H1 (cell line): Measurements from ENCODE around the gene KRT32. TPM values are rescaled to one million over a fixed set of nuclear protein-coding genes. Genes with fewer than 3 reads are reported as not detected.

Experiments used
- CTCF ChIA-PET: fragments of 300-600 bp; sonication (Branson Sonifier 250); formaldehyde crosslinking; loops from one replicate; lab custom pipeline; 2021; ENCODE audit not compliant: partially characterized antibody; lab: Charles Lee
- POLR2A ChIA-PET: fragments of 300-600 bp; sonication (Branson Sonifier 250); formaldehyde crosslinking; loops from one replicate; lab custom pipeline; 2021; ENCODE audit warnings: inconsistent platforms; ENCODE audit not compliant: partially characterized antibody; lab: Charles Lee
- DNase-seq, 2 experiments: peaks; one replicate each; pipeline versions ENCODE4 v3.0.0 to v3.0.0-alpha.2; 2010 to 2022; ENCODE audit warnings: low spot score in 2 of 2, low read depth in 1 of 2, mixed read lengths in 1 of 2
- FAIRE-seq: peaks from 2 replicates; lab custom pipeline; 2011; peaks lifted over from hg19 to GRCh38; lab: Jason Lieb, UNC
- H2AFZ ChIP-seq: 2 replicates; pipeline ENCODE4 v1.8.1; 2012; ENCODE audit warnings: low read length, inconsistent platforms
- H2AK5ac ChIP-seq: 2 replicates; pipeline ENCODE4 v1.6.1; 2013; ENCODE audit warnings: low read depth, low read length
- H2BK120ac ChIP-seq: replicated peaks from 2 replicates; pipeline ENCODE3; 2013; ENCODE audit warnings: low read depth, low read length, inconsistent platforms
- H2BK12ac ChIP-seq: 2 replicates; pipeline ENCODE4 v1.6.1; 2013; ENCODE audit warnings: low read depth, low read length
- H2BK15ac ChIP-seq: 2 replicates; pipeline ENCODE4 v1.6.1; 2013; ENCODE audit warnings: low read length
- H2BK20ac ChIP-seq: 2 replicates; pipeline ENCODE4 v1.6.1; 2013; ENCODE audit warnings: low read length
- H2BK5ac ChIP-seq: 2 replicates; pipeline ENCODE4 v1.6.1; 2013; ENCODE audit warnings: low read depth, low read length
- H3K14ac ChIP-seq: 2 replicates; pipeline ENCODE4 v1.6.1; 2013; ENCODE audit warnings: inconsistent platforms; ENCODE audit not compliant: insufficient read length
- H3K18ac ChIP-seq: 2 replicates; pipeline ENCODE4 v1.6.1; 2013; ENCODE audit warnings: low read length; ENCODE audit errors: extremely low read depth
- H3K23ac ChIP-seq: 2 replicates; pipeline ENCODE4 v1.6.1; 2013; ENCODE audit warnings: inconsistent platforms; ENCODE audit not compliant: insufficient read length
- H3K23me2 ChIP-seq: 2 replicates; pipeline ENCODE4 v1.6.1; 2013; ENCODE audit warnings: low read depth, low read length
- H3K27ac ChIP-seq: 2 replicates; pipeline ENCODE4 v1.6.1; 2011; ENCODE audit warnings: low read depth, low read length, inconsistent platforms
- H3K27me3 ChIP-seq, 4 experiments: replicated peaks in 1 of 4; 1 replicate in 1 of 4; 2 replicates in 3 of 4; pipeline versions ENCODE4 v1.6.1 to v1.8.1; 2011 to 2013; ENCODE audit warnings: low read length in 3 of 4, mild to moderate bottlenecking in 3 of 4, inconsistent platforms in 2 of 4, mixed read lengths in 2 of 4, moderate library complexity in 1 of 4; ENCODE audit not compliant: control insufficient read depth in 3 of 4, insufficient read depth in 3 of 4; ENCODE audit errors: extremely low read depth in 1 of 4
- H3K36me3 ChIP-seq, 4 experiments: 2 replicates each; pipeline versions ENCODE4 v1.6.1 to v1.8.1; 2011 to 2013; ENCODE audit warnings: mild to moderate bottlenecking in 4 of 4, low read length in 3 of 4, moderate library complexity in 2 of 4, control low read depth in 1 of 4, inconsistent platforms in 1 of 4; ENCODE audit not compliant: insufficient read depth in 4 of 4, control insufficient read depth in 2 of 4
- H3K4ac ChIP-seq: replicated peaks from 2 replicates; pipeline ENCODE3; 2013; ENCODE audit warnings: low read length, low read depth, mixed read lengths, inconsistent platforms; ENCODE audit not compliant: insufficient read length
- H3K4me1 ChIP-seq, 4 experiments: replicated peaks in 1 of 4; 1 replicate in 1 of 4; 2 replicates in 3 of 4; pipeline versions ENCODE4 v1.6.1 to v1.8.1; 2011 to 2013; ENCODE audit warnings: low read length in 3 of 4, inconsistent platforms in 2 of 4, mixed read lengths in 1 of 4; ENCODE audit not compliant: insufficient read depth in 4 of 4, control insufficient read depth in 3 of 4
- H3K4me2 ChIP-seq, 2 experiments: 2 replicates each; pipeline versions ENCODE4 v1.6.1 to v1.8.1; 2011 to 2013; ENCODE audit warnings: low read depth in 2 of 2, low read length in 2 of 2, control low read depth in 1 of 2, inconsistent platforms in 1 of 2, mild to moderate bottlenecking in 1 of 2; ENCODE audit not compliant: insufficient read depth in 1 of 2
- H3K4me3 ChIP-seq, 4 experiments: fragments of 200-600, 300-600 bp in 1 of 4; sonication (generic), shearing (Covaris generic), sonication (Bioruptor Twin) in 1 of 4; 2 replicates each; pipeline versions ENCODE4 v1.5.1 to v1.8.1; 2011 to 2016; ENCODE audit warnings: low read length in 4 of 4, low read depth in 3 of 4, control low read depth in 2 of 4, inconsistent platforms in 2 of 4, mild to moderate bottlenecking in 2 of 4, mixed read lengths in 1 of 4, moderate library complexity in 1 of 4; ENCODE audit not compliant: insufficient read depth in 2 of 4; ENCODE audit errors: extremely low read depth in 1 of 4
- H3K56ac ChIP-seq: replicated peaks from 2 replicates; pipeline ENCODE3; 2013; ENCODE audit warnings: low read depth, mild to moderate bottlenecking, mixed read lengths, low read length, inconsistent platforms; ENCODE audit not compliant: insufficient read length
- H3K79me1 ChIP-seq: 2 replicates; pipeline ENCODE4 v1.6.1; 2013; ENCODE audit warnings: low read depth, low read length, control low read depth
- H3K79me2 ChIP-seq, 2 experiments: 2 replicates each; pipeline versions ENCODE4 v1.6.1 to v1.8.1; 2012 to 2013; ENCODE audit warnings: low read length in 2 of 2, mild to moderate bottlenecking in 2 of 2, inconsistent platforms in 1 of 2; ENCODE audit not compliant: insufficient read depth in 2 of 2, control insufficient read depth in 1 of 2
- H3K9ac ChIP-seq, 4 experiments: replicated peaks in 1 of 4; 1 replicate in 1 of 4; 2 replicates in 3 of 4; pipeline versions ENCODE4 v1.6.1 to v1.8.1; 2011 to 2013; ENCODE audit warnings: low read depth in 3 of 4, low read length in 3 of 4, control low read depth in 2 of 4, mild to moderate bottlenecking in 2 of 4, moderate library complexity in 2 of 4, inconsistent platforms in 1 of 4; ENCODE audit errors: extremely low read depth in 1 of 4
- H3K9me3 ChIP-seq, 2 experiments: 2 replicates each; pipeline versions ENCODE4 v1.6.1 to v1.8.1; 2012 to 2013; ENCODE audit warnings: mild to moderate bottlenecking in 2 of 2, moderate library complexity in 2 of 2, control low read depth in 1 of 2, inconsistent platforms in 1 of 2, low read depth in 1 of 2, low read length in 1 of 2, mixed read lengths in 1 of 2; ENCODE audit not compliant: insufficient read depth in 2 of 2
- H4K20me1 ChIP-seq, 2 experiments: replicated peaks in 1 of 2; 2 replicates each; pipeline versions ENCODE3 to v1.8.1; 2011 to 2013; ENCODE audit warnings: inconsistent platforms in 2 of 2, low read length in 2 of 2, mild to moderate bottlenecking in 1 of 2; ENCODE audit not compliant: insufficient read depth in 2 of 2, control insufficient read depth in 1 of 2
- H4K5ac ChIP-seq: 2 replicates; pipeline ENCODE4 v1.6.1; 2013; ENCODE audit warnings: low read length, low read depth, mixed read lengths, inconsistent platforms; ENCODE audit not compliant: insufficient read length
- H4K8ac ChIP-seq: 2 replicates; pipeline ENCODE4 v1.8.0; 2013; ENCODE audit warnings: mild to moderate bottlenecking, moderate library complexity, low read length, inconsistent platforms; ENCODE audit not compliant: insufficient read depth; ENCODE audit errors: extremely low read depth
- H4K91ac ChIP-seq: replicated peaks from 2 replicates; pipeline ENCODE3; 2013; ENCODE audit warnings: low read length, mixed read lengths, inconsistent platforms; ENCODE audit not compliant: insufficient read length
- BCL11A ChIP-seq, 2 experiments: IDR thresholded peaks; one replicate each; pipeline ENCODE4 v1.6.1; 2011; ENCODE audit warnings: low read depth in 2 of 2, low read length in 2 of 2, mild to moderate bottlenecking in 2 of 2
- CHD1 ChIP-seq: IDR thresholded peaks from 2 replicates; pipeline ENCODE4 v1.6.1; 2012; ENCODE audit warnings: low read depth, low read length, improper control_type of control experiment
- CREB1 ChIP-seq: IDR thresholded peaks from 2 replicates; pipeline ENCODE4 v1.6.1; 2012; ENCODE audit warnings: inconsistent platforms
- NRF1 ChIP-seq: IDR thresholded peaks from 2 replicates; pipeline ENCODE4 v1.6.1; 2011; ENCODE audit warnings: mild to moderate bottlenecking, low read depth, low read length, improper control_type of control experiment
- RAD21 ChIP-seq, 2 experiments: IDR thresholded peaks in 1 of 2; conservative IDR thresholded peaks in 1 of 2; 2 replicates each; pipeline ENCODE4 v1.6.1; 2011; ENCODE audit warnings: low read depth in 2 of 2, low read length in 2 of 2, improper control_type of control experiment in 1 of 2, inconsistent platforms in 1 of 2, mild to moderate bottlenecking in 1 of 2, moderate library complexity in 1 of 2
- RBBP5 ChIP-seq: IDR thresholded peaks from 2 replicates; pipeline ENCODE4 v1.7.1; 2012; ENCODE audit warnings: low read depth, mild to moderate bottlenecking, inconsistent platforms, low read length, moderate library complexity, borderline replicate concordance
- SAP30 ChIP-seq: fragments of 300-600 bp; sonication (generic); IDR thresholded peaks from 2 replicates; pipeline ENCODE4 v1.7.1; 2012; ENCODE audit warnings: low read length, moderate library complexity, mild to moderate bottlenecking, inconsistent platforms; ENCODE audit not compliant: insufficient read depth, insufficient replicate concordance
- SIN3A ChIP-seq, 2 experiments: IDR thresholded peaks in 1 of 2; conservative IDR thresholded peaks in 1 of 2; 2 replicates each; pipeline ENCODE4 v1.6.1; 2011 to 2012; ENCODE audit warnings: low read length in 2 of 2, improper control_type of control experiment in 1 of 2, low read depth in 1 of 2, mild to moderate bottlenecking in 1 of 2
- SIX5 ChIP-seq: IDR thresholded peaks from 2 replicates; pipeline ENCODE4 v1.6.1; 2011; ENCODE audit warnings: mild to moderate bottlenecking, low read depth, low read length
- TAF1 ChIP-seq: IDR thresholded peaks from 2 replicates; pipeline ENCODE4 v1.6.1; 2011; ENCODE audit warnings: mild to moderate bottlenecking, low read depth, low read length
- TAF7 ChIP-seq: optimal IDR thresholded peaks from 2 replicates; pipeline ENCODE3; 2011; ENCODE audit warnings: low read depth, mild to moderate bottlenecking, inconsistent platforms, low read length, moderate library complexity, borderline replicate concordance
- TEAD4 ChIP-seq: IDR thresholded peaks from 2 replicates; pipeline ENCODE4 v1.6.1; 2012; ENCODE audit warnings: low read depth, low read length, inconsistent platforms, mixed read lengths
- WGBS, 2 experiments: shearing (Covaris generic) in 1 of 2; methylation state at CpG; one replicate each; pipeline versions ENCODE4 v1.1.6 to v1.1.7; 2013 to 2015; ENCODE audit warnings: low lambda C conversion rate in 2 of 2, mixed read lengths in 2 of 2, inconsistent platforms in 1 of 2, low coverage in 1 of 2, missing lambda C conversion rate in 1 of 2; ENCODE audit not compliant: insufficient replicate concordance in 2 of 2, insufficient coverage in 1 of 2, insufficient read length in 1 of 2; ENCODE audit errors: extremely low coverage in 1 of 2, missing lambda C conversion rate in 1 of 2; 5-methylcytosine and 5-hydroxymethylcytosine counted together
- polyA plus RNA-seq, 7 experiments: library from polyadenylated mRNA; depleted of rRNA in 3 of 7; stranded (reverse) in 5 of 7; unstranded in 2 of 7; fragments of >200 nt in 5 of 7; fragments of 200-250 nt in 2 of 7; gene quantifications; 1 replicate in 5 of 7; 2 replicates in 1 of 7; 4 replicates in 1 of 7; pipeline versions ENCODE4 v1.2.1 to v1.2.3, GENCODE V29; 2011 to 2013; ENCODE audit warnings: missing spikeins in 2 of 7, mixed read lengths in 2 of 7
- total RNA-seq: library from RNA; stranded (reverse); fragmentation: NEBNext Ultra II Directional; extraction: Animal tissue kit (Norgen Biotek cat#: 25700); gene quantifications from 2 replicates; pipeline ENCODE4 v1.2.1, GENCODE V29; 2021

KRT32 gene
- total and polyA plus RNA-seq, 2 of the 8 experiments (the other 6 are each of a cell fraction or from before 2014, with no cell fraction given): not detected

DNA sequence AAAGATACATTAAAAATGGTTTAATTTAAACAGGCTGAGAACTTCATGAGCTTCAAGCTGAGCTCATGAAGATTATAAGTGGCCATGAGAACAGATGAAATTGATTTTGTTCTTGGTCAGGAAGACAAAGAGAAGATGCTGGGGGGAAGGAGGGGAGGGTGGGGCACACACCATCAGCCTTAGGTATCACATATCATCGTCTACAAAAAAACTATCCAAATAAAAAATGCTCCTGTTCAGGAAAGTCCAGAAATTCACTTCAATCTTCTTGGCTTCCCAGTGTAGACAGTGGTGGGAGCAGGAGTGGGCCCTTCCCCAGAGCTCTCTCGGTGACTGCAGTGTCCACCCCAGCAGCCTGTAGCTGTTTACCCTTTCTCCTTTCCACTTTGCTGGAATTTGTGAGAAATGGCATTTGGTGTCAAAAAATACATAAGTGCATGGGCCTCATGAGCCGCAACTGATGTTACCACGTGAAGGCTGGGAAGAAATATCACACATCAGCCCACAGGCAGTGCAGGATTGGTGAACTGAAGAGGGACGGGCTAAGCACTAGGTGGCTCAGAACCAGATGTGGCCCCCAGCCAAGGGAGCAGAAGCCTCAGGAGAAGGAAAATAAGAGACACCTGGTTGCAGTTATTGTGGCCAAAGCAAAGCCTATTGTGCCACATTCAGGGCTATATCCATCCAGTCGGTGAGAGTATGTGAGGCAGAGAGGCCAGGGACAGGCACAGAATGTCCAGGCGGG is 48.9 kb downstream of the KRT32 start:
- no peak overlapping the region for H4K8ac ChIP-seq
- WGBS, 2 experiments: 86% methylated on average over 7 of the region's 7 CpGs; no CpG with 5 or more reads in 1 of the 2 experiments
- H4K91ac ChIP-seq: no peak overlapping the region
- H2BK5ac ChIP-seq: no peak overlapping the region
- no peak overlapping the region for H3K4me2 ChIP-seq
- no peak overlapping the region for H2BK20ac ChIP-seq
- no peak overlapping the region for H2AK5ac ChIP-seq
- H2BK12ac ChIP-seq: no peak overlapping the region
- no peaks in the 10 kb centered on the region for H3K79me1 ChIP-seq
- peaks cover 0 to 7% (median 0%) of the 10 kb centered on the region in 4 experiments; a peak in 4 of 7 replicates for H3K4me1 ChIP-seq
- no peak overlapping the region for H3K14ac ChIP-seq
- CTCF ChIA-PET: interaction anchor here (0.5 to 3.8 kb wide), 43 partner anchors 8 to 563 kb away, joined by 3 to 51 read pairs (median 4); partner anchors contain the start of genes KRT19, KRT33B and KRT38
- H2BK15ac ChIP-seq: no peak overlapping the region
- H3K9ac ChIP-seq: no peak overlapping the region
- no peak overlapping the region for H3K4ac ChIP-seq
- no peak overlapping the region for H2BK120ac ChIP-seq
- DNase-seq: no peak
- H3K23ac ChIP-seq: no peak overlapping the region
- H4K5ac ChIP-seq: no peak overlapping the region
- H3K23me2 ChIP-seq: no peaks in the 10 kb centered on the region
- FAIRE-seq: no peak
- POLR2A ChIA-PET: no interaction called here
- H3K27ac ChIP-seq: no peak overlapping the region; the same call in 1 of the 2 replicates
- no peak overlapping the region for H3K4me3 ChIP-seq
- H3K56ac ChIP-seq: no peak overlapping the region
- H3K36me3 ChIP-seq: no peaks in the 10 kb centered on the region
- H2AFZ ChIP-seq: no peak overlapping the region
- H4K20me1 ChIP-seq: no peaks in the 10 kb centered on the region
- no peaks in the 10 kb centered on the region; a peak in 2 of 7 replicates for H3K27me3 ChIP-seq
- H3K9me3 ChIP-seq: no peaks in the 10 kb centered on the region
- H3K79me2 ChIP-seq: no peaks in the 10 kb centered on the region
- H3K18ac ChIP-seq: no peak overlapping the region
- TF ChIP-seq TAF1 (no peak), SAP30 (no peak), SIN3A (conservative IDR thresholded peaks at IDR 0.05 in 1 of 2, IDR thresholded peaks at IDR 0.05 in 1 of 2; ENCODE audit: low read depth in 1 of 2, low read length in 2 of 2) (no peak), RAD21 (IDR thresholded peaks at IDR 0.05 in 1 of 2, conservative IDR thresholded peaks at IDR 0.05 in 1 of 2; ENCODE audit: low read depth in 2 of 2, low read length in 2 of 2) (no peak), BCL11A (IDR thresholded peaks at IDR 0.05; ENCODE audit: low read depth in 2 of 2, low read length in 2 of 2) (no peak), NRF1 (no peak), TEAD4 (no peak), CREB1 (no peak), SIX5 (no peak), CHD1 (no peak), RBBP5 (no peak), TAF7 (no peak)
